Neuronal stem cell (in vitro differentiated cells): Measurements from ENCODE around the gene MEG3.

Source experiments
- DNase-seq: peaks from one replicate; pipeline ENCODE4 v3.0.0-alpha.2; 2013; ENCODE audit warnings: low spot score
- H2AFZ ChIP-seq: one replicate; pipeline ENCODE4 v1.6.1; 2013; ENCODE audit warnings: mild to moderate bottlenecking, low read length, inconsistent platforms
- H2AK5ac ChIP-seq: 2 replicates; pipeline ENCODE4 v1.6.1; 2013; ENCODE audit warnings: low read depth, mild to moderate bottlenecking, inconsistent platforms, low read length, moderate library complexity, mixed read lengths
- H2BK120ac ChIP-seq: 2 replicates; pipeline ENCODE4 v1.6.1; 2013; ENCODE audit warnings: low read depth, mild to moderate bottlenecking, inconsistent platforms, low read length, moderate library complexity, mixed read lengths
- H2BK12ac ChIP-seq: one replicate; pipeline ENCODE4 v1.6.1; 2013; ENCODE audit warnings: low read length, inconsistent platforms
- H2BK15ac ChIP-seq: 2 replicates; pipeline ENCODE4 v1.6.1; 2013; ENCODE audit warnings: mild to moderate bottlenecking, low read length, inconsistent platforms, mixed read lengths
- H2BK5ac ChIP-seq: one replicate; pipeline ENCODE4 v1.6.1; 2013; ENCODE audit warnings: inconsistent platforms, mild to moderate bottlenecking, low read length, moderate library complexity
- H3K14ac ChIP-seq: one replicate; pipeline ENCODE4 v1.6.1; 2013; ENCODE audit warnings: low read length, inconsistent platforms
- H3K18ac ChIP-seq: 2 replicates; pipeline ENCODE4 v1.6.1; 2013; ENCODE audit warnings: low read length, inconsistent platforms
- H3K23ac ChIP-seq: 2 replicates; pipeline ENCODE4 v1.6.1; 2013; ENCODE audit warnings: low read depth, mild to moderate bottlenecking, mixed read lengths, low read length, inconsistent platforms; ENCODE audit not compliant: poor library complexity
- H3K27ac ChIP-seq: replicated peaks from 3 replicates; pipeline ENCODE4 v1.5.1; 2013; ENCODE audit warnings: low read length, inconsistent platforms
- H3K27me3 ChIP-seq, 3 experiments: 2 replicates each; pipeline ENCODE4 v1.6.1; 2013; ENCODE audit warnings: low read length in 3 of 3, mild to moderate bottlenecking in 2 of 3, inconsistent platforms in 1 of 3, low read depth in 1 of 3, mixed read lengths in 1 of 3, moderate library complexity in 1 of 3; ENCODE audit not compliant: control insufficient read depth in 3 of 3, insufficient read depth in 3 of 3
- H3K36me3 ChIP-seq, 2 donors: replicated peaks in 1 of 2; 2 replicates each; pipeline ENCODE4 v1.6.1; 2013; ENCODE audit warnings: low read length in 2 of 2; ENCODE audit not compliant: control insufficient read depth in 2 of 2, insufficient read depth in 2 of 2
- H3K4ac ChIP-seq: 2 replicates; pipeline ENCODE4 v1.6.1; 2013; ENCODE audit warnings: inconsistent platforms, mild to moderate bottlenecking, low read length, moderate library complexity
- H3K4me1 ChIP-seq, 2 donors: 1 replicate in 1 of 2; 2 replicates in 1 of 2; pipeline ENCODE4 v1.6.1; 2013; ENCODE audit warnings: low read length in 2 of 2, low read depth in 1 of 2; ENCODE audit not compliant: control insufficient read depth in 2 of 2, insufficient read depth in 1 of 2
- H3K4me2 ChIP-seq: one replicate; pipeline ENCODE4 v1.6.1; 2013; ENCODE audit warnings: mild to moderate bottlenecking, low read length, inconsistent platforms; ENCODE audit not compliant: insufficient read depth, poor library complexity, severe bottlenecking
- H3K4me3 ChIP-seq, 2 donors: 2 replicates each; pipeline ENCODE4 v1.5.1; 2013; ENCODE audit warnings: low read length in 2 of 2, mild to moderate bottlenecking in 2 of 2, inconsistent platforms in 1 of 2, moderate library complexity in 1 of 2
- H3K79me1 ChIP-seq: one replicate; pipeline ENCODE4 v1.6.1; 2013; ENCODE audit warnings: low read depth, mild to moderate bottlenecking, inconsistent platforms, low read length, moderate library complexity
- H3K9ac ChIP-seq: one replicate; pipeline ENCODE4 v1.6.1; 2013; ENCODE audit warnings: mild to moderate bottlenecking, low read depth, low read length, inconsistent platforms; ENCODE audit not compliant: poor library complexity
- H3K9me3 ChIP-seq, 2 donors: replicated peaks in 1 of 2; 2 replicates each; pipeline versions ENCODE3 to v1.6.1; 2013; ENCODE audit warnings: low read length in 2 of 2, mild to moderate bottlenecking in 2 of 2, inconsistent platforms in 1 of 2, low read depth in 1 of 2, mixed read lengths in 1 of 2, moderate library complexity in 1 of 2; ENCODE audit not compliant: control insufficient read depth in 2 of 2, insufficient read depth in 1 of 2
- H4K8ac ChIP-seq: one replicate; pipeline ENCODE4 v1.6.1; 2013; ENCODE audit warnings: low read depth, mild to moderate bottlenecking, inconsistent platforms, low read length, moderate library complexity
- H4K91ac ChIP-seq: one replicate; pipeline ENCODE4 v1.6.1; 2013; ENCODE audit warnings: low read length, low read depth, mild to moderate bottlenecking, inconsistent platforms; ENCODE audit not compliant: poor library complexity
- WGBS, 2 donors: extraction: QIAGEN DNeasy Blood & Tissue Kit; methylation state at CpG; one replicate each; pipeline ENCODE4 v1.1.7; 2013; ENCODE audit warnings: missing lambda C conversion rate in 2 of 2, mixed read lengths in 1 of 2; ENCODE audit not compliant: insufficient read length in 2 of 2, insufficient replicate concordance in 1 of 2; ENCODE audit errors: extremely low coverage in 2 of 2; 5-methylcytosine and 5-hydroxymethylcytosine counted together

Gene MEG3

DNA sequence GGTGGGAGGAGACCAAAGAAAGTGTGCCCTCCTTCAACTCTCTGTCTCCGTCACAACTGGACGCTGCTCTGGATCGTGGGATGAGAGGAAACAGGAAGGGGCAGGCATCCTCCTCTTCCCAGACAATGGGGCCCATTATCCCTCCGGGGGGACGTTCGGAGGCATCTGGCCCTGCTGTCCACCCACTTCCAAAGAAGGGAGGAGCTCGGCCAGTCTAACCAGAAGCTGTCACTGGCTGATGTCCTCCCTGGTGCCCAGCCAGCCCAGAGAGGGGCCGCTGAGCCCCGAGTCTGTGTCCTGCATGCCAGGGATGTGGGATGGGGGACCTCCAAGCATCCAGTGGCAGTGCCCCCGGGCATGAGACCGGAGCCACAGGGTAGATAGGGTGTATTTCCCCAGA, 39.8 kb upstream of the MEG3 start:
- Histone ChIP-seq H3K79me1 (no peaks in the 10 kb centered on the region), H2BK12ac (peak overlapping the region; percentile 24), H4K8ac (peak overlapping the region; percentile 68), H3K18ac (peak overlapping the region; percentile 96), H2AFZ (peak overlapping the region; percentile 73), H3K4me1 (peaks cover 19 to 34% of the 10 kb centered on the region in 2 donors), H3K9me3 (no peaks in the 10 kb centered on the region), H3K4ac (no peak overlapping the region), H3K23ac (no peak overlapping the region), H2AK5ac (peak overlapping the region; percentile 97), H3K4me2 (no peak overlapping the region), H3K14ac (no peak overlapping the region), H2BK120ac (peak overlapping the region; percentile 99), H3K9ac (no peak overlapping the region), H4K91ac (no peak overlapping the region), H3K36me3 (no peaks in the 10 kb centered on the region), H3K27ac (peak overlapping the region; percentile 68), H2BK5ac (peak overlapping the region; percentile 93), H3K27me3 (no peaks in the 10 kb centered on the region), H3K4me3 (no peak overlapping the region), H2BK15ac (peak overlapping the region; percentile 32)
- DNase-seq, result no peak
- WGBS, 2 donors, result no CpG with 5 or more reads among the region's 11 CpGs

GRCh38 chr14:100786576-100787219, 39.2 kb upstream of the MEG3 start:
- peaks cover 19 to 34% of the 10 kb centered on the region in 2 donors for H3K4me1 ChIP-seq
- no peak overlapping the region for H3K27ac ChIP-seq
- H3K4me2 ChIP-seq, result no peak overlapping the region
- H2BK120ac ChIP-seq, result no peak overlapping the region
- no peak overlapping the region for H4K8ac ChIP-seq
- no peak overlapping the region for H3K4me3 ChIP-seq
- H3K14ac ChIP-seq, result no peak overlapping the region
- H4K91ac ChIP-seq, result no peak overlapping the region
- H2BK5ac ChIP-seq, result no peak overlapping the region
- no peaks in the 10 kb centered on the region for H3K27me3 ChIP-seq
- H3K9me3 ChIP-seq, result no peaks in the 10 kb centered on the region
- no peak overlapping the region for H3K4ac ChIP-seq
- H2AFZ ChIP-seq, result no peak overlapping the region
- H3K23ac ChIP-seq, result no peak overlapping the region
- H3K9ac ChIP-seq, result no peak overlapping the region
- H2BK12ac ChIP-seq, result no peak overlapping the region
- peak overlapping the region; percentile 61 for H3K18ac ChIP-seq
- no peaks in the 10 kb centered on the region for H3K36me3 ChIP-seq
- WGBS, 2 donors, result no CpG with 5 or more reads among the region's 11 CpGs
- no peak overlapping the region for H2AK5ac ChIP-seq
- no peak for DNase-seq
- H3K79me1 ChIP-seq, result no peaks in the 10 kb centered on the region
- H2BK15ac ChIP-seq, result no peak overlapping the region

GRCh38 chr14:100787659-100788058, 38.3 kb upstream of the MEG3 start:
- H2BK5ac ChIP-seq, result peak overlapping the region; percentile 31
- no peaks in the 10 kb centered on the region for H3K36me3 ChIP-seq
- H3K4me3 ChIP-seq, result no peak overlapping the region
- peaks cover 19 to 34% of the 10 kb centered on the region in 2 donors for H3K4me1 ChIP-seq
- WGBS, 2 donors, result no CpG with 5 or more reads among the region's 14 CpGs
- peak overlapping the region; percentile 23 for H3K18ac ChIP-seq
- H2AFZ ChIP-seq, result no peak overlapping the region
- no peak overlapping the region for H4K8ac ChIP-seq
- H3K4ac ChIP-seq, result no peak overlapping the region
- no peak overlapping the region for H3K14ac ChIP-seq
- peak overlapping the region; percentile 82 for H2AK5ac ChIP-seq
- no peak overlapping the region for H2BK120ac ChIP-seq
- H3K9ac ChIP-seq, result no peak overlapping the region
- peak overlapping the region; percentile 2 for H2BK12ac ChIP-seq
- H2BK15ac ChIP-seq, result peak overlapping the region; percentile 1
- no peaks in the 10 kb centered on the region for H3K9me3 ChIP-seq
- H3K4me2 ChIP-seq, result no peak overlapping the region
- H3K79me1 ChIP-seq, result no peaks in the 10 kb centered on the region
- H3K27ac ChIP-seq, result no peak overlapping the region
- no peaks in the 10 kb centered on the region for H3K27me3 ChIP-seq
- DNase-seq, result no peak
- no peak overlapping the region for H4K91ac ChIP-seq
- no peak overlapping the region for H3K23ac ChIP-seq

- Histone ChIP-seq H3K9ac (no peak overlapping the region), H3K14ac (no peak overlapping the region), H3K4me3 (no peak overlapping the region), H3K36me3 (no peaks in the 10 kb centered on the region), H2BK120ac (peak overlapping the region; percentile 12), H2AK5ac (peak overlapping the region; percentile 82), H3K9me3 (no peaks in the 10 kb centered on the region), H2BK5ac (no peak overlapping the region), H3K23ac (no peak overlapping the region), H3K18ac (peak overlapping the region; percentile 83), H3K27me3 (no peaks in the 10 kb centered on the region), H2AFZ (no peak overlapping the region), H3K27ac (no peak overlapping the region), H2BK15ac (peak overlapping the region; percentile 1), H3K4ac (no peak overlapping the region), H2BK12ac (peak overlapping the region; percentile 85), H3K79me1 (no peaks in the 10 kb centered on the region), H4K8ac (peak overlapping the region; percentile 1), H3K4me1 (peaks cover 19 to 26% of the 10 kb centered on the region in 2 donors), H3K4me2 (no peak overlapping the region), H4K91ac (peak overlapping the region; percentile 56)
- no CpG with 5 or more reads among the region's 7 CpGs for WGBS, 2 donors
- DNase-seq, result no peak
Observed at GRCh38 chr14:100788517-100788916, 37.4 kb upstream of the MEG3 start.
